ENCODE data around the gene OR6S1.
"Not testable (repeated sequence)": the region's sequence is repeated elsewhere in the genome, so short reads cannot be mapped to it uniquely, and the experiment has no call there.

Gene OR6S1

GRCh38 chr14:20681348-20682126, 40.0 kb upstream of the OR6S1 start:
- no peak overlapping the region for H3K4me3 Mint-ChIP-seq
- peaks cover 8% of the 10 kb centered on the region for H3K27me3 Mint-ChIP-seq
- no peaks in the 10 kb centered on the region for H3K36me3 Mint-ChIP-seq
- no peak overlapping the region for H3K27ac Mint-ChIP-seq
- H3K4me1 Mint-ChIP-seq = peaks cover 31% of the 10 kb centered on the region
- no peaks in the 10 kb centered on the region for H3K9me3 Mint-ChIP-seq
- DNase-seq = peak; percentile 86
- CTCF ChIA-PET = interaction anchor here (0.9 to 5.2 kb wide), 9 partner anchors 10 to 338 kb away, joined by 3 to 56 read pairs (median 13); partner anchors contain the start of genes PARP2 and PIP4P1

DNA sequence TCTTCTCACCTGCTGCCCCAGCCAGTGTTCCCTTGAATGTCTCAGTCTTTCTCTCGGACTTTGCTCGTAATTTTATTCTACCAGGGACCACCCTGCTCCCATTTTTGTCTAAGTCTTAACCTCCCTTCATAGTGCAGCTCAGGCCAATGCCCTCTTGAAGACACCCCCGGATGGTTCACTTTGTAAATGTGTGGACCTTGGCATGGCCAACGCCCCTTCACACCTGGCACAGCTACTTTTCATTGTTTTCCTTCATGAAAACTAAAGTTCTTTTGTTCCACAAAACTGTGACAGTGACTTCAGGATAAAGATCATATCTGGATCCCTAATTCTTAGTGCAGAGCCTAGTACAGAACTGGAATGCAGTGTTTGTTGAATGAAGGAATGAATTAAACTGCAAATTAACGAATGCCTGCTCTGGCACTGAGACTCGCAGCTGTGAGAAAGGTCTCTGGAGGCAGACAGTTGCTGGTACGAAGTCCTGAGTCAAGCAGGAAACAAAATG, 39.4 kb upstream of the OR6S1 start:
- Mint-ChIP-seq H3K4me3 (no peak overlapping the region), H3K27ac (no peak overlapping the region), H3K36me3 (no peaks in the 10 kb centered on the region), H3K4me1 (peaks cover 31% of the 10 kb centered on the region), H3K9me3 (no peaks in the 10 kb centered on the region), H3K27me3 (peaks cover 15% of the 10 kb centered on the region)
- CTCF ChIA-PET = interaction anchor here (0.8 to 5.2 kb wide), 9 partner anchors 10 to 351 kb away, joined by 3 to 56 read pairs (median 13); partner anchors contain the start of gene PARP2
- peak; percentile 65 for DNase-seq

GRCh38 chr14:20680363-20680762, 38.9 kb upstream of the OR6S1 start:
- DNase-seq = no peak
- Mint-ChIP-seq H3K27me3 (peaks cover 19% of the 10 kb centered on the region), H3K36me3 (no peaks in the 10 kb centered on the region), H3K4me1 (peaks cover 30% of the 10 kb centered on the region), H3K4me3 (no peak overlapping the region), H3K9me3 (no peaks in the 10 kb centered on the region), H3K27ac (no peak overlapping the region)
- CTCF ChIA-PET = interaction anchor here (0.8 to 5.2 kb wide), 6 partner anchors 10 to 351 kb away, joined by 3 to 56 read pairs (median 30); no protein-coding TSS in a partner anchor

DNA sequence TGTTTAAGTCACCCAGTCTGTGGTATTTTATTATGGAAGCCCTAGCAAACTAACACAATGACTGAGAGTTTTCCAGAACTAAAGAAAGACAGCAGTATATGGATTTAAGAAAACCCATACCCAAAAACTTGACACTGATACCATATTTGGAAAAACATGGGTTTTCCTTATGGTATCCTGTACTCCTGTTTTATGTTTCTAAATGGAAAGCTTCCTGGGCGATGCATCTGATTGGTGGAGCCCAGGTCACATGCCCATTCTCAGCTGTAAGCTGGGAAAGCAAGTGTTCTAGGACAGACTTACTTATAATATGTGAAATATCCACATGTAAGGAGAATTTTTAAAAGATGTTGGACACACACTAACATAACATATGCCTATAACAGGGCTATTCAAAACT, 38.4 kb upstream of the OR6S1 start:
- DNase-seq = peak; percentile 33
- Mint-ChIP-seq H3K4me3 (no peak overlapping the region), H3K27me3 (peaks cover 19% of the 10 kb centered on the region), H3K27ac (no peak overlapping the region), H3K36me3 (no peaks in the 10 kb centered on the region), H3K4me1 (peaks cover 26% of the 10 kb centered on the region), H3K9me3 (no peaks in the 10 kb centered on the region)
- CTCF ChIA-PET = interaction anchor here (0.8 to 5.2 kb wide), 6 partner anchors 10 to 350 kb away, joined by 3 to 56 read pairs (median 30); no protein-coding TSS in a partner anchor

- Mint-ChIP-seq H3K36me3 (no peaks in the 10 kb centered on the region), H3K27ac (no peak overlapping the region), H3K4me1 (peaks cover 17% of the 10 kb centered on the region), H3K27me3 (peaks cover 24% of the 10 kb centered on the region), H3K4me3 (no peak overlapping the region), H3K9me3 (no peaks in the 10 kb centered on the region)
- CTCF ChIA-PET = interaction anchor here (1.3 to 2.7 kb wide), 4 partner anchors 11 to 198 kb away, joined by 3 to 6 read pairs (median 4); no protein-coding TSS in a partner anchor
- no peak for DNase-seq
Measured at GRCh38 chr14:20676072-20676471, 34.6 kb upstream of the OR6S1 start.

GRCh38 chr14:20675669-20676068, 34.2 kb upstream of the OR6S1 start:
- peaks cover 24% of the 10 kb centered on the region for H3K27me3 Mint-ChIP-seq
- no peak overlapping the region for H3K4me3 Mint-ChIP-seq
- H3K36me3 Mint-ChIP-seq = no peaks in the 10 kb centered on the region
- H3K9me3 Mint-ChIP-seq = no peaks in the 10 kb centered on the region
- CTCF ChIA-PET = interaction anchor here (1.3 to 2.7 kb wide), 4 partner anchors 11 to 198 kb away, joined by 3 to 6 read pairs (median 4); no protein-coding TSS in a partner anchor
- no peak for DNase-seq
- no peak overlapping the region for H3K27ac Mint-ChIP-seq
- peaks cover 13% of the 10 kb centered on the region for H3K4me1 Mint-ChIP-seq

DNA sequence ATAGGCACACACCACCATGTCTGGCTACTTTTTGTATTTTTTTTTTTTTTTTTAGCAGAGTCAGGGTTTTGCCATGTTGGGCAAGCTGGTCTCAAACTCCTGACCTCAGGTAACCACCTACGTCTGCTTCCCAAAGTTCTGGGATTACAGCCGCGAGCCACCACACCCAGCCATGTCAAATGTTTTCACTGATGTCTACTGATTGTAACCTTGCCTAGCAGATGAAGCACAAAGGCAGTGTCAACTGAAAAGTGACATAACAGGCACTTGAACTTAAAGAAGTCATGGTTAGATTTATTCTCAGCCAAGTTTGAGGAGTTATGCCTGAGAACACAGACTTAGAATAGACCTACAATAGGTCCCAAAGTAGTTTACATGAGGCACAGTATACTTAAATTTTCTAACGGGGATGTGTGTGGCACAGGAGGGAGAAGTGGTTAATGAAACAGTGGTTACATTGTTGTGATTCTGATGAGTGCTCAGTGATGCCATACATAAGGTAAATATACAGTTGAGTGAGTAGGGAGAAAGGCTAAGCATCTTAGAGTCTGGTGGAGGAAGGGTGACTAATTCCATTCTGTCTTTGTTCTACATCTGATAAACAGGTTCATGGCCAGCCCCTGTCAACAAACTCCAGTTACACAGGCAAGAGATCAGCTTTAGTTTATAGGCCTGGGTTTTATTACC, 30.2 kb upstream of the OR6S1 start:
- peaks cover 22% of the 10 kb centered on the region for H3K27me3 Mint-ChIP-seq

GRCh38 chr14:20668969-20669368, 27.5 kb upstream of the OR6S1 start:
- Mint-ChIP-seq H3K4me1 (peaks cover 30% of the 10 kb centered on the region), H3K9me3 (peaks cover 2% of the 10 kb centered on the region), H3K27me3 (peaks cover 23% of the 10 kb centered on the region), H3K4me3 (no peak overlapping the region), H3K27ac (no peak overlapping the region), H3K36me3 (peaks cover 6% of the 10 kb centered on the region)
- CTCF ChIA-PET = interaction anchor here (1.0 to 6.1 kb wide), 2 partner anchors 13 to 24 kb away, joined by 3 to 37 read pairs; partner anchors contain the start of gene RNASE4
- DNase-seq = no peak

More for the DNA sequence above, 30.2 kb upstream of the OR6S1 start:
- CTCF ChIA-PET = interaction anchor here (6.1 kb wide), 1 partner anchor 10 kb away, joined by 37 read pairs; the partner anchor contains the start of gene RNASE4
- DNase-seq = no peak
- H3K4me3 Mint-ChIP-seq = no peak overlapping the region
- peaks cover 6% of the 10 kb centered on the region for H3K36me3 Mint-ChIP-seq
- no peak overlapping the region for H3K27ac Mint-ChIP-seq
- no peaks in the 10 kb centered on the region for H3K9me3 Mint-ChIP-seq
- H3K4me1 Mint-ChIP-seq = peaks cover 23% of the 10 kb centered on the region

DNA sequence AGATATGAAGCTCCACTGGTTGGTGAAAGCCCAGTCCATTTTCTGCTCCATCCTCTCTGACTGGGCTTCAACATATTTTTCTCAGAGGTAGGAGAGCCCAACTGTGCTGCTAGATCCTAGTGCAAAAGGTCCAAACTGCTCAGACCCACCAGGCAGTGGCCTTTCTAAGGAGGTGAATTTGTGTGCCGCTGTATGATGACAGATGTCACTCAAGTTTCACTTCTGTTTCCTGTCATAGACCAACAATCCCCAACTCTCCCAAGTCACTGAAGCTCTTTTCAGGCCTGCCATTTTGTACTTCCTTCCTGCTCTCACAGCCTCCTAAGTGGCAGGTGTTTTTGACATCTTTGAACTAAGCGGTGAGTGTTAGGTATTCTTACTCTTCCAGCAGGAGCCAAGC, 26.5 kb upstream of the OR6S1 start:
- peaks cover 2% of the 10 kb centered on the region for H3K9me3 Mint-ChIP-seq
- peak; percentile 39 for DNase-seq
- peaks cover 39% of the 10 kb centered on the region for H3K4me1 Mint-ChIP-seq
- peaks cover 26% of the 10 kb centered on the region for H3K27me3 Mint-ChIP-seq
- H3K4me3 Mint-ChIP-seq = no peak overlapping the region
- H3K27ac Mint-ChIP-seq = peak overlapping the region; percentile 88
- CTCF ChIA-PET = interaction anchor here (0.8 to 6.1 kb wide), 4 partner anchors 11 to 114 kb away, joined by 3 to 37 read pairs (median 6); partner anchors contain the start of gene RNASE4
- H3K36me3 Mint-ChIP-seq = peaks cover 6% of the 10 kb centered on the region

GRCh38 chr14:20666400-20666961, 25.0 kb upstream of the OR6S1 start:
- CTCF ChIA-PET = interaction anchor here (4.2 kb wide), 1 partner anchor 14 kb away, joined by 56 read pairs; no protein-coding TSS in a partner anchor
- not testable (repeated sequence) for H3K4me3 Mint-ChIP-seq, H3K9me3 Mint-ChIP-seq, H3K36me3 Mint-ChIP-seq, DNase-seq
- Mint-ChIP-seq H3K27me3 (peaks cover 41% of the 10 kb centered on the region), H3K4me1 (peaks cover 52% of the 10 kb centered on the region), H3K27ac (peak overlapping the region; percentile 47)

GRCh38 chr14:20662968-20663732, 21.7 kb upstream of the OR6S1 start:
- peaks cover 2% of the 10 kb centered on the region for H3K9me3 Mint-ChIP-seq
- CTCF ChIA-PET = interaction anchor here (0.6 to 4.2 kb wide), 10 partner anchors 11 to 37 kb away, joined by 3 to 56 read pairs (median 4); partner anchors contain the start of gene RNASE4
- H3K27me3 Mint-ChIP-seq = peaks cover 70% of the 10 kb centered on the region
- peaks cover 48% of the 10 kb centered on the region for H3K4me1 Mint-ChIP-seq
- DNase-seq = peak; percentile 82
- H3K27ac Mint-ChIP-seq = no peak overlapping the region
- peaks cover 1% of the 10 kb centered on the region for H3K36me3 Mint-ChIP-seq
- H3K4me3 Mint-ChIP-seq = peak overlapping the region; percentile 68

DNA sequence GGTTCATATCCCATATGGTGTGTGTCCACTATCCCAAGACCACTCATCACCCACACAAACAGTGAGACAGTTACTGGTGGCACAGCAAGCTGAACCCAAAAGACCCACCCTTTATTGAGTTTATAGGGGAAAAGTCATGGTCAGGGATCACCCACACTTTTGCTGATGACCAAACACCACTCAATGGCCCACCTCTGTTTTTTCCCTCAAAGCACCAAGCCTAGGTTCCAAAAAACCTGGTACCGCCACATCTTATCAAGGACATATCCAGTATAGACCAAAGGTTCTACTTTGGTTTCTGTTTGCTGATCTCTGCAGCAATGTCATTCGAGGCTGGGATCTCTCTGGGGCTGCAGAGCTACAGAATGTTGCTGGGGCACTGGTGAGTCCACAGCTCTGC, 19.7 kb upstream of the OR6S1 start:
- Mint-ChIP-seq H3K4me3 (no peak overlapping the region), H3K27ac (no peak overlapping the region), H3K9me3 (no peaks in the 10 kb centered on the region), H3K36me3 (no peaks in the 10 kb centered on the region), H3K4me1 (peaks cover 48% of the 10 kb centered on the region), H3K27me3 (peaks cover 89% of the 10 kb centered on the region)
- no peak for DNase-seq
- CTCF ChIA-PET = interaction anchor here (0.5 to 2.4 kb wide), 5 partner anchors 23 to 39 kb away, joined by 3 to 11 read pairs (median 4); partner anchors contain the start of gene RNASE4

All from activated naive CD4-positive, alpha-beta T cell treated with anti-CD3 and anti-CD28 coated beads, Interleukin-2, amount 10 ng/mL, durations not matched to agents 7 days and 5 days (primary cell).